Neural cell (in vitro differentiated cells): ENCODE data around the gene WASF1. TPM values are rescaled to one million over a fixed set of nuclear protein-coding genes. Genes with fewer than 3 reads are reported as not detected.

Source experiments
- H2AFZ ChIP-seq: fragments of 200-600, 300-800 bp; sonication (generic), shearing (Covaris generic); 2 replicates; pipeline ENCODE4 v1.6.0; 2014; ENCODE audit warnings: low read depth, mild to moderate bottlenecking, antibody characterized with exemption, low read length, moderate library complexity
- H3F3A ChIP-seq: fragments of 200-600 bp; shearing (Covaris generic); 2 replicates; pipeline ENCODE4 v1.6.1; 2016; ENCODE audit warnings: mild to moderate bottlenecking, moderate library complexity, mixed read lengths, antibody characterized with exemption, low read length; ENCODE audit not compliant: insufficient read depth, poor library complexity, severe bottlenecking
- H3K27ac ChIP-seq: fragments of 200-600, 300-800 bp; sonication (generic), shearing (Covaris generic); 2 replicates; pipeline ENCODE4 v1.5.1; 2014; ENCODE audit warnings: mild to moderate bottlenecking, low read length, moderate library complexity
- H3K27me3 ChIP-seq: fragments of 300-800, 200-600 bp; sonication (generic), shearing (Covaris generic); 2 replicates; pipeline ENCODE4 v1.6.0; 2014; ENCODE audit warnings: mild to moderate bottlenecking, low read depth, low read length, moderate library complexity; ENCODE audit not compliant: insufficient read depth
- H3K36me3 ChIP-seq: fragments of 300-800, 200-600 bp; sonication (generic), shearing (Covaris generic); 2 replicates; pipeline ENCODE4 v1.5.1; 2014; ENCODE audit warnings: mild to moderate bottlenecking, antibody characterized with exemption, low read length, moderate library complexity; ENCODE audit not compliant: insufficient read depth
- H3K4me2 ChIP-seq: fragments of 300-800, 200-600 bp; sonication (generic), shearing (Covaris generic); 2 replicates; pipeline ENCODE4 v1.6.0; 2014; ENCODE audit warnings: mild to moderate bottlenecking, low read length
- H3K4me3 ChIP-seq: fragments of 300-800, 200-600 bp; sonication (generic), shearing (Covaris generic); 2 replicates; pipeline ENCODE4 v1.5.1; 2014; ENCODE audit warnings: mild to moderate bottlenecking, low read length, moderate library complexity
- H3K79me2 ChIP-seq: fragments of 200-600 bp; shearing (Covaris generic); replicated peaks from 2 replicates; pipeline ENCODE4 v1.6.0; 2014; ENCODE audit warnings: mild to moderate bottlenecking, low read length, moderate library complexity; ENCODE audit not compliant: insufficient read depth
- H3K9ac ChIP-seq: fragments of 300-800, 200-600 bp; sonication (generic), shearing (Covaris generic); 2 replicates; pipeline ENCODE4 v1.6.1; 2016; ENCODE audit warnings: mild to moderate bottlenecking, low read length, mixed read lengths
- H3K9me2 ChIP-seq: fragments of 200-600 bp; shearing (Covaris generic); 2 replicates; pipeline ENCODE4 v1.6.1; 2016; ENCODE audit warnings: mild to moderate bottlenecking, low read length, mixed read lengths; ENCODE audit not compliant: insufficient read depth
- H3K9me3 ChIP-seq: fragments of 200-600, 300-800 bp; sonication (generic), shearing (Covaris generic); 2 replicates; pipeline ENCODE4 v1.6.1; 2016; ENCODE audit warnings: mild to moderate bottlenecking, mixed run types, low read length, moderate library complexity, mixed read lengths
- H4K20me1 ChIP-seq: fragments of 200-600 bp; shearing (Covaris generic); 2 replicates; pipeline ENCODE4 v1.6.1; 2016; ENCODE audit warnings: mild to moderate bottlenecking, mixed run types; ENCODE audit not compliant: insufficient read depth
- CTCF ChIP-seq: fragments of 450-650 bp; IDR thresholded peaks from 2 replicates; pipeline ENCODE4 v1.5.1; 2014; ENCODE audit warnings: antibody characterized with exemption, mild to moderate bottlenecking, moderate library complexity; ENCODE audit not compliant: poor library complexity, severe bottlenecking
- EP300 ChIP-seq: fragments of 450-650 bp; conservative IDR thresholded peaks from 2 replicates; pipeline ENCODE4 v1.6.1; 2014; ENCODE audit warnings: antibody characterized with exemption, mild to moderate bottlenecking, moderate library complexity; ENCODE audit not compliant: poor library complexity, severe bottlenecking
- EZH2 ChIP-seq: fragments of 200-600, 300-800 bp; shearing (Covaris generic), sonication (generic); IDR thresholded peaks from 2 replicates; pipeline ENCODE4 v1.6.1; 2014; ENCODE audit warnings: antibody characterized with exemption, low read length, borderline replicate concordance, mild to moderate bottlenecking; ENCODE audit not compliant: insufficient read depth, poor library complexity, severe bottlenecking
- MXI1 ChIP-seq: fragments of 450-650 bp; conservative IDR thresholded peaks from 2 replicates; pipeline ENCODE4 v1.6.1; 2014; ENCODE audit warnings: antibody characterized with exemption, mild to moderate bottlenecking; ENCODE audit not compliant: poor library complexity, severe bottlenecking
- POLR2AphosphoS5 ChIP-seq: IDR thresholded peaks from 2 replicates; pipeline ENCODE4 v1.6.1; 2012
- RAD21 ChIP-seq: fragments of 450-650 bp; conservative IDR thresholded peaks from 2 replicates; pipeline ENCODE4 v1.6.1; 2014; ENCODE audit warnings: antibody characterized with exemption, mild to moderate bottlenecking, moderate library complexity
- REST ChIP-seq: IDR thresholded peaks from 2 replicates; pipeline ENCODE4 v1.6.1; 2012; ENCODE audit warnings: borderline replicate concordance
- SMC3 ChIP-seq: fragments of 450-650 bp; conservative IDR thresholded peaks from 2 replicates; pipeline ENCODE4 v1.6.1; 2014; ENCODE audit warnings: antibody characterized with exemption, mild to moderate bottlenecking, moderate library complexity; ENCODE audit not compliant: poor library complexity
- TAF1 ChIP-seq: IDR thresholded peaks from 2 replicates; pipeline ENCODE4 v1.6.1; 2012; ENCODE audit warnings: low read depth
- polyA plus RNA-seq: library from polyadenylated mRNA; depleted of rRNA; stranded (reverse); fragments of >200 nt; gene quantifications from 2 replicates; pipeline ENCODE4 v1.2.3, GENCODE V29; 2014

WASF1 gene
- polyA plus RNA-seq, 1 donor from 2014 or later, result 89.7 TPM

GRCh38 chr6:110105296-110105695, 74.2 kb downstream of the WASF1 start:
- peaks cover 30% of the 10 kb centered on the region for H3K36me3 ChIP-seq
- no peaks in the 10 kb centered on the region for H3K9me2 ChIP-seq
- H3K9me3 ChIP-seq, result no peaks in the 10 kb centered on the region
- H3K9ac ChIP-seq, result no peak overlapping the region
- no peak overlapping the region for H3K4me2 ChIP-seq
- H3F3A ChIP-seq, result no peaks in the 10 kb centered on the region
- H3K27ac ChIP-seq, result no peak overlapping the region
- TF ChIP-seq MXI1 (no peak), TAF1 (no peak), EZH2 (no peak), RAD21 (no peak), CTCF (no peak), EP300 (no peak), POLR2AphosphoS5 (no peak), SMC3 (no peak), REST (no peak)
- peaks cover 4% of the 10 kb centered on the region for H3K79me2 ChIP-seq
- no peaks in the 10 kb centered on the region for H4K20me1 ChIP-seq
- H2AFZ ChIP-seq, result no peak overlapping the region
- H3K4me3 ChIP-seq, result no peak overlapping the region
- no peaks in the 10 kb centered on the region for H3K27me3 ChIP-seq

GRCh38 chr6:110103260-110103659, 76.2 kb downstream of the WASF1 start:
- Histone ChIP-seq H3K36me3 (peaks cover 34% of the 10 kb centered on the region), H3K9ac (no peak overlapping the region), H3K27ac (no peak overlapping the region), H2AFZ (no peak overlapping the region), H3K9me3 (no peaks in the 10 kb centered on the region), H3K9me2 (no peaks in the 10 kb centered on the region), H3K4me2 (no peak overlapping the region), H3K79me2 (peaks cover 4% of the 10 kb centered on the region), H3K27me3 (no peaks in the 10 kb centered on the region), H4K20me1 (no peaks in the 10 kb centered on the region), H3F3A (no peaks in the 10 kb centered on the region), H3K4me3 (no peak overlapping the region)
- no peak for TF ChIP-seq SMC3
- no peak for TF ChIP-seq EP300
- no peak for TF ChIP-seq RAD21
- TF ChIP-seq TAF1, result no peak
- TF ChIP-seq EZH2, result no peak
- TF ChIP-seq POLR2AphosphoS5, result no peak
- no peak for TF ChIP-seq CTCF
- no peak for TF ChIP-seq REST
